ENCODE results near the gene ZNF333.

DNA sequence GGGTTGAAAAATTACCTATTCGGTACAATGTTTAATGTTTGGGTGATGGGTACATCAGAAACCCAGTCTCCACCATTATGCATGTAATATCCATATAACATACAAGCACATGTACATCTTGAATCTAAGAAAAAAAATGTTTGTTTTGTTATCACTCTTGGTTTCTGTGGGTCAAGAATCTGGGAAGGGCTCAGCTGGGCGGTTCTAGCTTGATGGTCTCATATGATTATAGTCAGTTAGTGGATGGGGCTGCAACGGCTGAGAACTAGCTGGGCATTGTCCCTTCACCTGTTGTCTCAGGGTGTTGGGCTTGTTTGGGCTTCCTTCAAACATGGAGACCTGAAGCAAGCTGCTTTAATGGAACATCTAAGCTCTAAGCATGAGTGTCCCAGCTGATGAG lies 19.9 kb upstream of the ZNF333 start:
- TF ChIP-seq, protein P1, sequence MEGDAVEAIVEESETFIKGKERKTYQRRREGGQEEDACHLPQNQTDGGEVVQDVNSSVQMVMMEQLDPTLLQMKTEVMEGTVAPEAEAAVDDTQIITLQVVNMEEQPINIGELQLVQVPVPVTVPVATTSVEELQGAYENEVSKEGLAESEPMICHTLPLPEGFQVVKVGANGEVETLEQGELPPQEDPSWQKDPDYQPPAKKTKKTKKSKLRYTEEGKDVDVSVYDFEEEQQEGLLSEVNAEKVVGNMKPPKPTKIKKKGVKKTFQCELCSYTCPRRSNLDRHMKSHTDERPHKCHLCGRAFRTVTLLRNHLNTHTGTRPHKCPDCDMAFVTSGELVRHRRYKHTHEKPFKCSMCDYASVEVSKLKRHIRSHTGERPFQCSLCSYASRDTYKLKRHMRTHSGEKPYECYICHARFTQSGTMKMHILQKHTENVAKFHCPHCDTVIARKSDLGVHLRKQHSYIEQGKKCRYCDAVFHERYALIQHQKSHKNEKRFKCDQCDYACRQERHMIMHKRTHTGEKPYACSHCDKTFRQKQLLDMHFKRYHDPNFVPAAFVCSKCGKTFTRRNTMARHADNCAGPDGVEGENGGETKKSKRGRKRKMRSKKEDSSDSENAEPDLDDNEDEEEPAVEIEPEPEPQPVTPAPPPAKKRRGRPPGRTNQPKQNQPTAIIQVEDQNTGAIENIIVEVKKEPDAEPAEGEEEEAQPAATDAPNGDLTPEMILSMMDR (IDR thresholded peaks at IDR 0.05): no peak
- no peak for TF ChIP-seq POLR2A (IDR thresholded peaks at IDR 0.05)

Data from ovary (tissue), 3 donors.